Psoas muscle (tissue), 8 donors: ENCODE data around the gene FLII. TPM values are rescaled to one million over a fixed set of nuclear protein-coding genes. Genes with fewer than 3 reads are reported as not detected.

Experiments used
- ATAC-seq, 4 donors: fragments of 200-7000 bp; cut with Tn5 transposase; one replicate each; pipeline ENCODE4 v1.9.1; 2020; ENCODE audit warnings: moderate library complexity in 3 of 4, mild to moderate bottlenecking in 2 of 4
- DNase-seq, 2 donors: peaks; one replicate each; pipeline ENCODE4 v3.0.0-alpha.2; 2020
- H3K27ac ChIP-seq: fragments of 200-600 bp; one replicate; pipeline ENCODE4 v1.8.0; 2022
- H3K27me3 ChIP-seq, 3 donors: fragments of 200-600 bp in 1 of 3; one replicate each; pipeline versions ENCODE4 v1.6.1 to v1.8.0; 2013 to 2022; ENCODE audit warnings: low read length in 2 of 3, mild to moderate bottlenecking in 2 of 3, moderate library complexity in 1 of 3; ENCODE audit not compliant: insufficient read depth in 3 of 3
- H3K36me3 ChIP-seq, 2 donors: fragments of 200-600 bp in 1 of 2; one replicate each; pipeline versions ENCODE4 v1.6.1 to v1.8.0; 2013 to 2022; ENCODE audit warnings: low read depth in 1 of 2, mild to moderate bottlenecking in 1 of 2, moderate library complexity in 1 of 2; ENCODE audit not compliant: insufficient read depth in 1 of 2
- H3K4me1 ChIP-seq: fragments of 200-600 bp; one replicate; pipeline ENCODE4 v1.8.0; 2022
- H3K4me3 ChIP-seq: fragments of 200-600 bp; one replicate; pipeline ENCODE4 v1.8.0; 2022; ENCODE audit warnings: mild to moderate bottlenecking
- H3K9me3 ChIP-seq: fragments of 200-600 bp; one replicate; pipeline ENCODE4 v1.8.0; 2022
- WGBS, 3 donors: extraction: QIAGEN DNeasy Blood & Tissue Kit; methylation state at CpG; one replicate each; pipeline versions ENCODE4 v1.1.6 to v1.1.7; 2013; 5-methylcytosine and 5-hydroxymethylcytosine counted together
- intact Hi-C, 2 donors: fragments of 100-400 bp; cut with DNase I; formaldehyde crosslinking; loops; one replicate each; pipeline versions ENCODE4 v1.11.0 to v1.14.2; 2022
- polyA plus RNA-seq, 3 donors: library from polyadenylated mRNA; stranded (reverse); fragments of 200-250 nt; gene quantifications; one replicate each; pipeline ENCODE4 v1.2.3, GENCODE V29; 2013
- total RNA-seq, 4 donors: library from RNA; stranded (reverse); fragmentation: NEBNext Ultra II Directional in 2 of 4; extraction: Animal tissue kit (Norgen Biotek cat#: 25700) in 2 of 4; gene quantifications; one replicate each; pipeline versions ENCODE4 v1.2.1 to v1.2.4, GENCODE V29; 2021 to 2023
- TF ChIP-seq, protein P1 (sequence below): fragments of 200-600 bp; IDR thresholded peaks from one replicate; pipeline ENCODE4 v1.8.0; 2022; ENCODE audit warnings: antibody characterized with exemption
- donor health status: healthy with polysubstance abuse.
- donor health status: DM: no; HTN: no; CAD: no; lungs with moderate emphysema.
- donor health status: Bipolar disorder and iron deficiency.
- donor health status: healthy.
- donor health status: DM: yes; HTN: yes; CAD: no.
- donor health status: DM: no; HTN: no; CAD: no.
- donor health status: DM: no; HTN: no; CAD: no.
- donor health status: DM: yes; HTN: yes; CAD: no.

FLII gene
- total and polyA plus RNA-seq, 7 donors = 379 to 816 (median 517) TPM

DNA sequence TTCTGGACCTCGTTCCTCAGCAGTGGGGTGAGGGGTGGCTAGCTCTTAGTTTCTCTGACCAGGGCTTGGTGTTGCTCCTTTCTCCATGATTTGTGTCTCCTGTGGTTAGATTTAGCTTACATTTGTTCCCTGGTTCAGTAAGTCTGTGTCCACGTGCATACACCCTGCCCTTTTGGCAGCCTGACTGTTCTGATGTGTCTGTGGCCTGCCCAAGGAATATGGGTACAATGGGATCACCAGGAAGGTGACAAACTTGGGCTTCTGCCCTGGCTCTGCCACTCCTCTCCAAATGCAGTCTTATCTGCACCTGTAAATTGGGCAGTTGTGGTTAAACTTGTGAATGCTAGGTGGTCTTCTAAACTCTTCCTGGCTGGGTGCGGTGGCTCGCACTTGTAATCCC, 57.4 kb downstream of the FLII start:
- peak in 3 of 4 donors; percentile 34 to 77 (median 72) for ATAC-seq
- intact Hi-C loops = no loop called here
- Histone ChIP-seq H3K4me3 (no peak overlapping the region), H3K27me3 (no peaks in the 10 kb centered on the region), H3K27ac (peak overlapping the region; percentile 14), H3K36me3 (peaks cover 0 to 71% of the 10 kb centered on the region in 2 donors), H3K4me1 (peaks cover 52% of the 10 kb centered on the region), H3K9me3 (no peaks in the 10 kb centered on the region)
- TF ChIP-seq, protein P1, sequence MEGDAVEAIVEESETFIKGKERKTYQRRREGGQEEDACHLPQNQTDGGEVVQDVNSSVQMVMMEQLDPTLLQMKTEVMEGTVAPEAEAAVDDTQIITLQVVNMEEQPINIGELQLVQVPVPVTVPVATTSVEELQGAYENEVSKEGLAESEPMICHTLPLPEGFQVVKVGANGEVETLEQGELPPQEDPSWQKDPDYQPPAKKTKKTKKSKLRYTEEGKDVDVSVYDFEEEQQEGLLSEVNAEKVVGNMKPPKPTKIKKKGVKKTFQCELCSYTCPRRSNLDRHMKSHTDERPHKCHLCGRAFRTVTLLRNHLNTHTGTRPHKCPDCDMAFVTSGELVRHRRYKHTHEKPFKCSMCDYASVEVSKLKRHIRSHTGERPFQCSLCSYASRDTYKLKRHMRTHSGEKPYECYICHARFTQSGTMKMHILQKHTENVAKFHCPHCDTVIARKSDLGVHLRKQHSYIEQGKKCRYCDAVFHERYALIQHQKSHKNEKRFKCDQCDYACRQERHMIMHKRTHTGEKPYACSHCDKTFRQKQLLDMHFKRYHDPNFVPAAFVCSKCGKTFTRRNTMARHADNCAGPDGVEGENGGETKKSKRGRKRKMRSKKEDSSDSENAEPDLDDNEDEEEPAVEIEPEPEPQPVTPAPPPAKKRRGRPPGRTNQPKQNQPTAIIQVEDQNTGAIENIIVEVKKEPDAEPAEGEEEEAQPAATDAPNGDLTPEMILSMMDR = no peak
- peak in 1 of 2 donors; percentile 60 for DNase-seq
- 68 to 77% (median 75%) methylated on average over 4 of the region's 4 CpGs for WGBS, 3 donors

DNA sequence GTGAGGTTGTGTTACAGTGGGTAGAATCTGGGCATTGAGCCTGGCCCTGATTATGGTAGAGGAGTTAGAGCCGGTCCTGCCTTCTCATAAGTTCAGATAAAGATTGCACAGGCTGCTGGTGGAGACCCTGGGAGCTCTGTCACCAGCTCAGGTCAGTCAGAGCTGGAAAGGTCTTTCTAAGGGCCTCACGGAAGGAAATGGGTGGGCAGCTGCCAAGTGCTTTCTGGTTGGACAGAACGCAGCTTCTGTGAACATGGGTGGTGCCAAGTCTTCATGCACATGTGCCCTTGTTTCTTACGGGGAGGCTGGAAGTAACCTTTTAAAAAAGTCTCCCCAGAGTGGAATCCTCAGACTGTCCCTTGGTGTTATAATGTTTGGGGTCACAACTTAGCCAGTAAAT, 60.0 kb downstream of the FLII start:
- Histone ChIP-seq H3K4me1 (peaks cover 71% of the 10 kb centered on the region), H3K27me3 (no peaks in the 10 kb centered on the region), H3K9me3 (no peaks in the 10 kb centered on the region), H3K27ac (peak overlapping the region; percentile 64), H3K36me3 (peaks cover 5 to 70% of the 10 kb centered on the region in 2 donors), H3K4me3 (peak overlapping the region; percentile 22)
- intact Hi-C loops = no loop called here
- DNase-seq = no peak
- peak in 2 of 4 donors; percentile 3 to 18 for ATAC-seq
- 8 to 17% (median 13%) methylated on average over 4 of the region's 4 CpGs for WGBS, 3 donors
- TF ChIP-seq, protein P1 = no peak

DNA sequence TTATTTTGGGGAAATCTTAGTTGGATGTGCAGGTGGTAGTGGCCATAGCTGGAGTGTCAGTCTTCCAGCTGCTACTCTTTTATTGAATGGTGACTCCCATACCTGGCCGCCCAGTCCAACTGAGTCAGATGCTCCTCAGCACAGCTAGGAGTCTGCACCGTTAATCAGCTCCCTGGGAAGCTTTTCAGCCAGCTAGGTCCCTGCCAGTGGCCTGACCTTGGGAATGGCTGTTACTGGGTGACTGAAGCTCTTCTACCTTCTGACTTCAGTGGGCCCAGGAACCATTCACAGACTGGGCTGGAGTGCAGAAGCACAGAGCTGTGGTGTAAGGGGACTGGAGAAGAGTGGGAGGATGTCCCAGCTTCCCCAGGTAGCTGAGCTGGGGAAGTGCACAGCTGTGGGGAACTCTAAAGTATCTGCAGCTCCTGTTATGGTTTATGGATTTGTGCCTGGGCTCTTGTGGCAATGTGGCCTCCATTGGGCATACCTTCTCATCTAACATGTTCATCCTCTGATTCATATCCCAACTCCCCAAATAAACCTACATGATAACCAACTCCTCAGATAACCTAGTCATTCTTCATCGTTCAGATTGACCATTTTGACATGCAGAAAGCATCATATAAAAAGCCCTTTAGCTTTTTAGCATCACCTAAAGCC, 60.9 kb downstream of the FLII start:
- Histone ChIP-seq H3K27me3 (no peaks in the 10 kb centered on the region), H3K4me3 (peak overlapping the region; percentile 22), H3K9me3 (no peaks in the 10 kb centered on the region), H3K4me1 (peaks cover 76% of the 10 kb centered on the region), H3K36me3 (peaks cover 5 to 65% of the 10 kb centered on the region in 2 donors), H3K27ac (peak overlapping the region; percentile 64)
- TF ChIP-seq, protein P1 = no peak
- WGBS, 3 donors = 57 to 70% (median 62%) methylated on average over 3 of the region's 3 CpGs
- ATAC-seq = peak; percentile 37 to 74 (median 52)
- no peak for DNase-seq
- intact Hi-C loops = no loop called here

DNA sequence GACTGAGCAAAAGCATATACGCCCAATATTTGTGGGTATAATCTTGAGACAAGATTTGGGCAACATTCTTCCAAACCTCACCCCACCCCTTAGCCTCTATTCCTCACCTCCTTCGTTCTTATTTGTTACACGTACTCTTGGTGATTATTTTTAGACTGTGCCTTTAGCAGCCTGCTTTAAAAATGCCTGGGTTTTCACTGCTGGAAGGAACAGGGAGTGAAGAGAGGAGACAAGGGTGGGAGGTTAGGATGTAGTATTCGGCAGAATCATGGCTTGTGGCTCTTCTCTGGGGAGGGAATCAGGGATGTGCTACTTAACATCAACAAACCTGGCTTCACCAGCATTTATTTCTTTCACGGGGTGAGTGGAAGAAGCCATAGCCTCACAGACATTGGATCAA, 63.3 kb downstream of the FLII start:
- ATAC-seq = no peak
- no peaks in the 10 kb centered on the region for H3K9me3 ChIP-seq
- 61 to 80% (median 65%) methylated on average over 5 of the region's 5 CpGs for WGBS, 3 donors
- intact Hi-C loops = no loop called here
- H3K27ac ChIP-seq = no peak overlapping the region
- peaks cover 5 to 51% of the 10 kb centered on the region in 2 donors for H3K36me3 ChIP-seq
- DNase-seq = no peak
- TF ChIP-seq, protein P1 = no peak
- peaks cover 82% of the 10 kb centered on the region for H3K4me1 ChIP-seq
- no peaks in the 10 kb centered on the region for H3K27me3 ChIP-seq
- no peak overlapping the region for H3K4me3 ChIP-seq

Other genes starting within 250 kb of the FLII start
- gene ATPAF2, start 219.6 kb downstream of the FLII start, total RNA-seq = 10 to 100 TPM; 23.9 to 39.7 (median 30.4) TPM
- 10 to 100 TPM; 16.5 to 34.9 (median 23.0) TPM for gene ATPAF2, start 219.6 kb downstream of the FLII start, polyA plus RNA-seq
- gene GID4, start 219.3 kb downstream of the FLII start, total RNA-seq = 10 to 100 TPM; 22.4 to 39.6 (median 38.5) TPM
- 10 to 100 TPM; 10.8 to 55.2 (median 20.0) TPM for gene GID4, start 219.3 kb downstream of the FLII start, polyA plus RNA-seq
- 10 to 100 TPM; 23.7 to 33.5 (median 27.9) TPM for gene DRG2, start 170.8 kb downstream of the FLII start, total RNA-seq
- 10 to 100 TPM; 23.9 to 33.2 (median 30.6) TPM for gene DRG2, start 170.8 kb downstream of the FLII start, polyA plus RNA-seq
- under 1 TPM; 0.15 to 0.76 (median 0.44) TPM for gene MYO15A, start 150.0 kb downstream of the FLII start, total RNA-seq
- gene MYO15A, start 150.0 kb downstream of the FLII start, polyA plus RNA-seq = under 1 TPM; 0.10 to 0.44 (median 0.17) TPM
- 100 to 1,000 TPM; 202 to 219 (median 211) TPM for gene ALKBH5, start 74.9 kb downstream of the FLII start, total RNA-seq
- gene ALKBH5, start 74.9 kb downstream of the FLII start, polyA plus RNA-seq = 100 to 1,000 TPM in 2 of 3 donors, 10 to 100 TPM in 1; 91.7 to 235 (median 111) TPM
- gene LLGL1, start 33.1 kb downstream of the FLII start, total RNA-seq = 1 to 10 TPM; 6.6 to 9.4 (median 8.5) TPM
- gene LLGL1, start 33.1 kb downstream of the FLII start, polyA plus RNA-seq = 1 to 10 TPM; 5.1 to 9.5 (median 6.2) TPM
- 10 to 100 TPM; 14.3 to 28.4 (median 22.0) TPM for gene MIEF2, start 1.9 kb upstream of the FLII start, total RNA-seq
- gene MIEF2, start 1.9 kb upstream of the FLII start, polyA plus RNA-seq = 10 to 100 TPM in 2 of 3 donors, 1 to 10 TPM in 1; 8.1 to 18.4 (median 11.6) TPM
- gene TOP3A, start 56.3 kb upstream of the FLII start, total RNA-seq = 10 to 100 TPM in 3 of 4 donors, 1 to 10 TPM in 1; 8.8 to 21.3 (median 14.1) TPM
- gene TOP3A, start 56.3 kb upstream of the FLII start, polyA plus RNA-seq = 10 to 100 TPM; 10.5 to 24.3 (median 13.6) TPM
- gene SMCR8, start 56.6 kb upstream of the FLII start, total RNA-seq = 10 to 100 TPM in 3 of 4 donors, 1 to 10 TPM in 1; 8.0 to 14.4 (median 12.2) TPM
- gene SMCR8, start 56.6 kb upstream of the FLII start, polyA plus RNA-seq = 10 to 100 TPM in 1 of 3 donors, 1 to 10 TPM in 2; 3.9 to 23.4 (median 6.8) TPM
- gene SHMT1, start 104.8 kb upstream of the FLII start, total RNA-seq = 10 to 100 TPM; 11.9 to 15.1 (median 14.4) TPM
- gene SHMT1, start 104.8 kb upstream of the FLII start, polyA plus RNA-seq = 10 to 100 TPM in 2 of 3 donors, 1 to 10 TPM in 1; 8.3 to 20.8 (median 12.4) TPM
- gene EVPLL, start 119.0 kb upstream of the FLII start, total RNA-seq = not detected
- gene EVPLL, start 119.0 kb upstream of the FLII start, polyA plus RNA-seq = under 1 TPM in 1 of 3 donors, not detected in 2; 0.03 TPM
- 1 to 10 TPM in 1 of 4 donors, not detected in 3; 1.0 TPM for gene LGALS9C, start 218.1 kb upstream of the FLII start, total RNA-seq
- gene LGALS9C, start 218.1 kb upstream of the FLII start, polyA plus RNA-seq = under 1 TPM in 1 of 3 donors, not detected in 2; 0.04 TPM